ENCODE measurements around the gene MBP. TPM values are rescaled to one million over a fixed set of nuclear protein-coding genes. Genes with fewer than 3 reads are reported as not detected.

MBP gene
- total and polyA plus RNA-seq, 2 donors (not counting 3 experiments of a cell fraction or from before 2014, with no cell fraction given): 1.7 to 2.3 TPM

- dilution Hi-C loops (cut with MboI; ENCODE audit: extremely low pct_ligation_motif_present, low sequenced_read_pairs) (no loop called here), intact Hi-C loops (cut with micrococcal nuclease) (no loop called here)
- Histone ChIP-seq H3K27ac (ENCODE audit: insufficient read depth, low read depth, low read length) (no peak overlapping the region), H3K4me1 (ENCODE audit: control insufficient read depth, extremely low read depth, insufficient read depth, low read length) (peaks cover 11% of the 10 kb centered on the region), H3K4me3 (replicated peaks in 1 of 3; ENCODE audit: insufficient read depth in 1 of 3, low read depth in 1 of 3, low read length in 3 of 3) (no peak overlapping the region), H3K79me2 (ENCODE audit: control insufficient read depth, insufficient read depth, low read length) (no peaks in the 10 kb centered on the region), H3K27me3 (ENCODE audit: control insufficient read depth in 2 of 2, insufficient read depth in 2 of 2, low read length in 2 of 2) (no peaks in the 10 kb centered on the region), H3K4me2 (ENCODE audit: insufficient read depth, low read length) (no peak overlapping the region), H2AFZ (ENCODE audit: low read depth, low read length) (no peak overlapping the region), H3K9ac (replicated peaks; ENCODE audit: extremely low read depth, insufficient read depth, low read length) (no peak overlapping the region), H3K36me3 (ENCODE audit: control insufficient read depth in 2 of 2, extremely low read depth in 1 of 2, insufficient read depth in 2 of 2, low read length in 2 of 2) (peaks cover 5 to 12% of the 10 kb centered on the region in 2 experiments), H3K9me1 (replicated peaks; ENCODE audit: control insufficient read depth, extremely low read depth, insufficient read depth, low read length) (no peaks in the 10 kb centered on the region), H3K9me3 (replicated peaks; ENCODE audit: control insufficient read depth, insufficient read depth, low read length) (no peaks in the 10 kb centered on the region), H4K20me1 (replicated peaks; ENCODE audit: control insufficient read depth, extremely low read depth, insufficient read depth, low read length) (no peaks in the 10 kb centered on the region)
- POLR2A ChIA-PET: no interaction called here
- CTCF ChIA-PET: no interaction called here
- no TSS peak for BruUV-seq (replicated peaks)
- DNase-seq (ENCODE audit: low read depth, low spot score) (no peak), FAIRE-seq (no peak)
- TF ChIP-seq MAX (IDR thresholded peaks at IDR 0.05; ENCODE audit: insufficient read depth, insufficient read length): no peak
Observed at GRCh38 chr18:76960528-76961035, 172.0 kb downstream of the MBP start.

- intact Hi-C loops (cut with micrococcal nuclease) (loop anchor here (10.0 kb wide), 1 partner anchor 135 kb away; the partner anchor contains the start of gene ZNF236), dilution Hi-C loops (cut with MboI; ENCODE audit: extremely low pct_ligation_motif_present, low sequenced_read_pairs) (no loop called here)
- ChIA-PET CTCF (interaction anchor here (0.9 to 2.5 kb wide), 5 partner anchors 12 to 158 kb away, joined by 3 to 7 read pairs (median 3); no protein-coding TSS in a partner anchor), POLR2A (no interaction called here)
- Histone ChIP-seq H3K4me1 (ENCODE audit: control insufficient read depth, extremely low read depth, insufficient read depth, low read length) (peaks cover 11% of the 10 kb centered on the region), H3K36me3 (ENCODE audit: control insufficient read depth in 2 of 2, extremely low read depth in 1 of 2, insufficient read depth in 2 of 2, low read length in 2 of 2) (peaks cover 6 to 12% of the 10 kb centered on the region in 2 experiments), H3K4me3 (replicated peaks in 1 of 3; ENCODE audit: insufficient read depth in 1 of 3, low read depth in 1 of 3, low read length in 3 of 3) (no peak overlapping the region), H4K20me1 (replicated peaks; ENCODE audit: control insufficient read depth, extremely low read depth, insufficient read depth, low read length) (no peaks in the 10 kb centered on the region), H3K4me2 (ENCODE audit: insufficient read depth, low read length) (no peak overlapping the region), H3K9me1 (replicated peaks; ENCODE audit: control insufficient read depth, extremely low read depth, insufficient read depth, low read length) (no peaks in the 10 kb centered on the region), H3K27ac (ENCODE audit: insufficient read depth, low read depth, low read length) (no peak overlapping the region), H2AFZ (ENCODE audit: low read depth, low read length) (no peak overlapping the region), H3K79me2 (ENCODE audit: control insufficient read depth, insufficient read depth, low read length) (no peaks in the 10 kb centered on the region), H3K9ac (replicated peaks; ENCODE audit: extremely low read depth, insufficient read depth, low read length) (no peak overlapping the region), H3K27me3 (ENCODE audit: control insufficient read depth in 2 of 2, insufficient read depth in 2 of 2, low read length in 2 of 2) (no peaks in the 10 kb centered on the region), H3K9me3 (replicated peaks; ENCODE audit: control insufficient read depth, insufficient read depth, low read length) (no peaks in the 10 kb centered on the region)
- no peak for FAIRE-seq
- no peak for DNase-seq (ENCODE audit: low read depth, low spot score)
- TF ChIP-seq EZH2 (IDR thresholded peaks at IDR 0.05; ENCODE audit: borderline replicate concordance, low read depth, low read length, severe bottlenecking) (no peak), MAX (IDR thresholded peaks at IDR 0.05; ENCODE audit: insufficient read depth, insufficient read length) (no peak), MYC (IDR thresholded peaks at IDR 0.05; ENCODE audit: low read depth, low read length) (no peak), JUN (IDR thresholded peaks at IDR 0.05; ENCODE audit: borderline replicate concordance, insufficient read depth, insufficient read length, low read depth) (no peak), GATA2 (IDR thresholded peaks at IDR 0.05; ENCODE audit: insufficient read depth, insufficient read length, low read depth, low read length) (no peak), POLR2AphosphoS5 (IDR thresholded peaks at IDR 0.05; ENCODE audit: insufficient read depth, low read depth, low read length) (no peak), POLR2A (IDR thresholded peaks at IDR 0.05; ENCODE audit: low read depth, low read length) (no peak), FOS (IDR thresholded peaks at IDR 0.05; ENCODE audit: borderline replicate concordance, insufficient read depth, low read length) (no peak)
- TF ChIP-seq, protein P1, sequence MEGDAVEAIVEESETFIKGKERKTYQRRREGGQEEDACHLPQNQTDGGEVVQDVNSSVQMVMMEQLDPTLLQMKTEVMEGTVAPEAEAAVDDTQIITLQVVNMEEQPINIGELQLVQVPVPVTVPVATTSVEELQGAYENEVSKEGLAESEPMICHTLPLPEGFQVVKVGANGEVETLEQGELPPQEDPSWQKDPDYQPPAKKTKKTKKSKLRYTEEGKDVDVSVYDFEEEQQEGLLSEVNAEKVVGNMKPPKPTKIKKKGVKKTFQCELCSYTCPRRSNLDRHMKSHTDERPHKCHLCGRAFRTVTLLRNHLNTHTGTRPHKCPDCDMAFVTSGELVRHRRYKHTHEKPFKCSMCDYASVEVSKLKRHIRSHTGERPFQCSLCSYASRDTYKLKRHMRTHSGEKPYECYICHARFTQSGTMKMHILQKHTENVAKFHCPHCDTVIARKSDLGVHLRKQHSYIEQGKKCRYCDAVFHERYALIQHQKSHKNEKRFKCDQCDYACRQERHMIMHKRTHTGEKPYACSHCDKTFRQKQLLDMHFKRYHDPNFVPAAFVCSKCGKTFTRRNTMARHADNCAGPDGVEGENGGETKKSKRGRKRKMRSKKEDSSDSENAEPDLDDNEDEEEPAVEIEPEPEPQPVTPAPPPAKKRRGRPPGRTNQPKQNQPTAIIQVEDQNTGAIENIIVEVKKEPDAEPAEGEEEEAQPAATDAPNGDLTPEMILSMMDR (IDR thresholded peaks at IDR 0.05; ENCODE audit: extremely low read depth in 1 of 2, insufficient read depth in 1 of 2, low read depth in 1 of 2, low read length in 2 of 2): no peak
- no TSS peak for BruUV-seq (replicated peaks)
Observed at GRCh38 chr18:76959605-76960004, 173.0 kb downstream of the MBP start.

Measured in endothelial cell of umbilical vein (primary cell).